Endodermal cell (in vitro differentiated cells): ENCODE data around the gene SGSM2. TPM values are rescaled to one million over a fixed set of nuclear protein-coding genes. Genes with fewer than 3 reads are reported as not detected.
A peak's percentile ranks its signal among the peaks of the same experiment; 100 is the strongest.

Experiments
- DNase-seq: peaks from one replicate; pipeline ENCODE4 v3.0.0-alpha.2; 2017
- H3K27ac ChIP-seq: 2 replicates; pipeline ENCODE4 v1.5.1; 2013; ENCODE audit warnings: mild to moderate bottlenecking, low read depth, low read length, moderate library complexity
- H3K27me3 ChIP-seq: 2 replicates; pipeline ENCODE4 v1.6.1; 2013; ENCODE audit warnings: mild to moderate bottlenecking, low read length, moderate library complexity; ENCODE audit not compliant: insufficient read depth, control insufficient read depth, poor library complexity, severe bottlenecking
- H3K36me3 ChIP-seq: 2 replicates; pipeline ENCODE4 v1.7.0; 2013; ENCODE audit warnings: mild to moderate bottlenecking, low read length, moderate library complexity; ENCODE audit not compliant: control insufficient read depth, insufficient read depth
- H3K4me1 ChIP-seq: one replicate; pipeline ENCODE4 v1.7.0; 2013; ENCODE audit warnings: low read length; ENCODE audit not compliant: control insufficient read depth, insufficient read depth
- H3K4me3 ChIP-seq: 2 replicates; pipeline ENCODE4 v1.5.1; 2013; ENCODE audit warnings: mild to moderate bottlenecking, low read length, moderate library complexity
- H3K9ac ChIP-seq: 2 replicates; pipeline ENCODE4 v1.6.1; 2013; ENCODE audit warnings: mild to moderate bottlenecking, low read length, moderate library complexity; ENCODE audit not compliant: poor library complexity, severe bottlenecking; ENCODE audit errors: extremely low read depth
- H3K9me3 ChIP-seq: 2 replicates; pipeline ENCODE4 v1.6.1; 2013; ENCODE audit warnings: mild to moderate bottlenecking, low read length, moderate library complexity; ENCODE audit not compliant: control insufficient read depth
- H3K27ac Mint-ChIP-seq: 2 replicates; pipeline ENCODE4 v1.8.0; 2020; ENCODE audit warnings: mixed read lengths
- H3K27me3 Mint-ChIP-seq: 2 replicates; pipeline ENCODE4 v1.8.0; 2021; ENCODE audit warnings: mild to moderate bottlenecking, mixed read lengths; ENCODE audit not compliant: insufficient read depth
- H3K36me3 Mint-ChIP-seq: 2 replicates; pipeline ENCODE4 v1.8.0; 2020; ENCODE audit warnings: low read depth, mixed read lengths
- H3K4me1 Mint-ChIP-seq: 2 replicates; pipeline ENCODE4 v1.8.0; 2020; ENCODE audit warnings: mixed read lengths
- H3K4me3 Mint-ChIP-seq: 2 replicates; pipeline ENCODE4 v1.8.0; 2020; ENCODE audit warnings: mild to moderate bottlenecking, moderate library complexity, mixed read lengths
- H3K9me3 Mint-ChIP-seq: 2 replicates; pipeline ENCODE4 v1.8.0; 2020; ENCODE audit warnings: mild to moderate bottlenecking, mixed read lengths
- WGBS, 2 experiments: methylation state at CpG; one replicate each; pipeline versions ENCODE4 v1.1.5 to v1.1.7; 2013; ENCODE audit warnings: missing lambda C conversion rate in 2 of 2, mixed read lengths in 1 of 2; ENCODE audit not compliant: insufficient coverage in 1 of 2, insufficient read length in 1 of 2; 5-methylcytosine and 5-hydroxymethylcytosine counted together
- total RNA-seq, 2 donors: library from RNA; stranded (reverse); fragmentation: NEBNext Ultra II Directional in 1 of 2; extraction: Animal tissue kit (Norgen Biotek cat#: 25700) in 1 of 2; gene quantifications; 2 replicates in 1 of 2; 3 replicates in 1 of 2; pipeline ENCODE4 v1.2.1, GENCODE V29; 2021
- TF ChIP-seq, protein P1 (sequence below): fragments of 200-600 bp; sonication (generic); conservative IDR thresholded peaks from 2 replicates; pipeline ENCODE4 v1.5.0; 2021; ENCODE audit warnings: antibody characterized with exemption, mild to moderate bottlenecking

The SGSM2 gene
- total RNA-seq, 2 donors from 2014 or later, result 62.5 to 77.3 TPM

DNA sequence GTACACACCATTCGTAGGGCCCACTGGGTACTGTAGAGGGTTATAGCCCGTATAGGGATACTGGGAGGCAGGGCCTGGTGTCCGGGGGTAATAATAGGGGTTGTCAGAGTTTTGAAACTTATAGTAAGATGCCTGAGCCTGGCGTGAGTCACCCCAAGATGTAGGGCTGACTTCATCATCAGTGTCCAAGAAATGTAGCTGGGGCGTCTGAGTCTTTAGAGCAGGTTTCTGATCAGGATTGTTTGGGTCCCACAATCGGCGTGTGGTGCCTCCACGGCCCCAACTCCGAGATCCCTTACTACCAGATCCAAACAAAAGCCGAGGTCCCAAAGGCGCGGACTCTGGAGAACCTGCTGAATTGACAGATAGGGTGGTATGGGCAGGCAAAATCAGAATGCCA lies 38.2 kb upstream of the SGSM2 start:
- no peak overlapping the region for H3K9ac ChIP-seq
- H3K4me3 Mint-ChIP-seq, result no peak overlapping the region
- no peak overlapping the region for H3K27ac Mint-ChIP-seq
- no peaks in the 10 kb centered on the region for H3K27me3 ChIP-seq
- peaks cover 45% of the 10 kb centered on the region for H3K4me1 Mint-ChIP-seq
- no peaks in the 10 kb centered on the region for H3K27me3 Mint-ChIP-seq
- DNase-seq, result no peak
- H3K4me1 ChIP-seq, result peaks cover 13% of the 10 kb centered on the region
- peak overlapping the region; percentile 56 for H3K4me3 ChIP-seq
- H3K9me3 ChIP-seq, result no peaks in the 10 kb centered on the region
- no peaks in the 10 kb centered on the region for H3K9me3 Mint-ChIP-seq
- peaks cover 66% of the 10 kb centered on the region for H3K36me3 Mint-ChIP-seq
- 95 to 98% methylated on average over 11 to 12 of the region's 12 CpGs for WGBS, 2 experiments
- H3K27ac ChIP-seq, result no peak overlapping the region
- TF ChIP-seq, protein P1, sequence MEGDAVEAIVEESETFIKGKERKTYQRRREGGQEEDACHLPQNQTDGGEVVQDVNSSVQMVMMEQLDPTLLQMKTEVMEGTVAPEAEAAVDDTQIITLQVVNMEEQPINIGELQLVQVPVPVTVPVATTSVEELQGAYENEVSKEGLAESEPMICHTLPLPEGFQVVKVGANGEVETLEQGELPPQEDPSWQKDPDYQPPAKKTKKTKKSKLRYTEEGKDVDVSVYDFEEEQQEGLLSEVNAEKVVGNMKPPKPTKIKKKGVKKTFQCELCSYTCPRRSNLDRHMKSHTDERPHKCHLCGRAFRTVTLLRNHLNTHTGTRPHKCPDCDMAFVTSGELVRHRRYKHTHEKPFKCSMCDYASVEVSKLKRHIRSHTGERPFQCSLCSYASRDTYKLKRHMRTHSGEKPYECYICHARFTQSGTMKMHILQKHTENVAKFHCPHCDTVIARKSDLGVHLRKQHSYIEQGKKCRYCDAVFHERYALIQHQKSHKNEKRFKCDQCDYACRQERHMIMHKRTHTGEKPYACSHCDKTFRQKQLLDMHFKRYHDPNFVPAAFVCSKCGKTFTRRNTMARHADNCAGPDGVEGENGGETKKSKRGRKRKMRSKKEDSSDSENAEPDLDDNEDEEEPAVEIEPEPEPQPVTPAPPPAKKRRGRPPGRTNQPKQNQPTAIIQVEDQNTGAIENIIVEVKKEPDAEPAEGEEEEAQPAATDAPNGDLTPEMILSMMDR, result no peak
- H3K36me3 ChIP-seq, result peaks cover 75% of the 10 kb centered on the region

DNA sequence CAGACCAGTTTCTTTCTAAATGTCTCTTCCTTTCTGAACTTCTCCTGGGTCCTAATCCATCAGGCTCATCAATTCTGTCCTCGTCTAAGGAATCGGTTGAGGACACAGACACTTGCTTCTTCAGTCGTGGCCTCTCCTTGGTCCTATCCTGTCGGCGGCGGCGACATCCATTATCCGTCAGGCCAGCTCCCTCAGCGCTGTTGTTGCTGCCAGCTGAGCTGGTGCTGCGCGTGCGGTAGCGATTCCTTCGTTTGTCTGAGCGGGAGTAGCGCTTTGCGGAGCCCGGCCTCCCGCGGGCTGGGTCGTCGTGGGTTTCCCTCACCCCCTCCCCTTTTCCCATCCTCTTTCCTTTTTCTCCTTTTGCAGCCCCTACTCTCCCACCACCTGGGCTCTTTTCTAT lies 37.5 kb upstream of the SGSM2 start:
- Histone ChIP-seq H3K27ac (no peak overlapping the region), H3K36me3 (peaks cover 69% of the 10 kb centered on the region), H3K9ac (no peak overlapping the region), H3K27me3 (no peaks in the 10 kb centered on the region), H3K4me1 (peaks cover 13% of the 10 kb centered on the region), H3K9me3 (no peaks in the 10 kb centered on the region), H3K4me3 (no peak overlapping the region)
- DNase-seq, result no peak
- Mint-ChIP-seq H3K9me3 (no peaks in the 10 kb centered on the region), H3K36me3 (peaks cover 60% of the 10 kb centered on the region), H3K27ac (no peak overlapping the region), H3K27me3 (no peaks in the 10 kb centered on the region), H3K4me1 (peaks cover 40% of the 10 kb centered on the region), H3K4me3 (no peak overlapping the region)
- TF ChIP-seq, protein P1, result no peak
- WGBS, 2 experiments, result 94 to 96% methylated on average over 19 to 22 of the region's 22 CpGs

DNA sequence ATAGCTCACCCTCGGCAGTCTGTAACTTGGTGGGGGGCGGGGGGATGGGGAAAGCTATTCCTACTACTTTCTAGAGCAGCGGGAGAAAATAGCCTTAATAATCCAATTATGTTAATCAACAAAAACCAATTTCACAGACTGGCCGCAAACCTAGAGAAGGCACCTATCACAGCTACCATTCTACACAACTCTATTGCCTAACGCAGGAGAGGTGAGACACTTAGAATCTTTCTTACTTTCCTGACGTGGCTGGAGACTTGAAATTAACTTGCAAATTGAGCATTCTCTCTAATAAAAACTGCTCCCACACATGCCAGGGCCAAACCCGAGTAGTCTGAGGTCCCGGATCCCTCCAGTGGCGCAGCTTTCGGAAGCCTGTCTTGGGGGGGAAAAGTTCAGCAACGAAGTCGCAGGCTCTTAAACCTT lies 34.5 kb upstream of the SGSM2 start:
- Mint-ChIP-seq H3K4me3 (peak overlapping the region; percentile 90), H3K9me3 (no peaks in the 10 kb centered on the region), H3K36me3 (peaks cover 37% of the 10 kb centered on the region), H3K4me1 (peaks cover 22% of the 10 kb centered on the region), H3K27me3 (no peaks in the 10 kb centered on the region), H3K27ac (peak overlapping the region; percentile 95)
- peaks cover 13% of the 10 kb centered on the region for H3K4me1 ChIP-seq
- H3K27ac ChIP-seq, result peak overlapping the region; percentile 87
- no peaks in the 10 kb centered on the region for H3K27me3 ChIP-seq
- peak overlapping the region; percentile 98 for H3K9ac ChIP-seq
- peak; percentile 73 for DNase-seq
- peaks cover 39% of the 10 kb centered on the region for H3K36me3 ChIP-seq
- peak overlapping the region; percentile 98 for H3K4me3 ChIP-seq
- no peaks in the 10 kb centered on the region for H3K9me3 ChIP-seq
- WGBS, 2 experiments, result 0% methylated on average over 7 to 11 of the region's 12 CpGs
- TF ChIP-seq, protein P1, result no peak
